LNCAP (cell line): ENCODE data around the gene PET100.

ENCODE experiments used
- TF ChIP-seq, protein P1 (sequence below): fragments of 450-650 bp; IDR thresholded peaks from 2 replicates; pipeline ENCODE4 v1.5.1; 2017; ENCODE audit warnings: mild to moderate bottlenecking

PET100 gene

DNA sequence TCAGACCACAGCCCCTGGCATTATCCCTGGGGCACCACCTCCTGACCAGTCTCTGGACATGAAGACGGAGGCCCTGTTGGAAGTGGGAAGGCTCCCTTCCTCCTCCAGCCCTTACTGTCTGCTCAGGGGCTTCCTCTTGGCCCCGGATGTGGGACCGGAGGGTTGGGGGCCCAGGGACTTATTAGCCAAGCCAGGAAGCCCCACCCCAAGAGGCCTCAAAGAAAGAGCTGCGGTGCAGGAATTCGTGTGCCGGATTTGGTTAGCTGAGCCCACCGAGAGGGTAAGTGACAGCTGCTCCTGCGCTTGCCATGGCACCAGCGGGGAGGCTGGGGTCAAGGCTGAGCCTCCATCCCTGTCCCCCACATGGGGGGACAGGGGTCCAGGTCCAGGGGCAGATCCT lies 39.2 kb downstream of the PET100 start, which contains the start of gene RETN:
TSS of gene RETN (plus strand) at position 208 of the 400 bp plus-strand sequence. CDS start 278 bp downstream, outside the sequence.
- TF ChIP-seq, protein P1, sequence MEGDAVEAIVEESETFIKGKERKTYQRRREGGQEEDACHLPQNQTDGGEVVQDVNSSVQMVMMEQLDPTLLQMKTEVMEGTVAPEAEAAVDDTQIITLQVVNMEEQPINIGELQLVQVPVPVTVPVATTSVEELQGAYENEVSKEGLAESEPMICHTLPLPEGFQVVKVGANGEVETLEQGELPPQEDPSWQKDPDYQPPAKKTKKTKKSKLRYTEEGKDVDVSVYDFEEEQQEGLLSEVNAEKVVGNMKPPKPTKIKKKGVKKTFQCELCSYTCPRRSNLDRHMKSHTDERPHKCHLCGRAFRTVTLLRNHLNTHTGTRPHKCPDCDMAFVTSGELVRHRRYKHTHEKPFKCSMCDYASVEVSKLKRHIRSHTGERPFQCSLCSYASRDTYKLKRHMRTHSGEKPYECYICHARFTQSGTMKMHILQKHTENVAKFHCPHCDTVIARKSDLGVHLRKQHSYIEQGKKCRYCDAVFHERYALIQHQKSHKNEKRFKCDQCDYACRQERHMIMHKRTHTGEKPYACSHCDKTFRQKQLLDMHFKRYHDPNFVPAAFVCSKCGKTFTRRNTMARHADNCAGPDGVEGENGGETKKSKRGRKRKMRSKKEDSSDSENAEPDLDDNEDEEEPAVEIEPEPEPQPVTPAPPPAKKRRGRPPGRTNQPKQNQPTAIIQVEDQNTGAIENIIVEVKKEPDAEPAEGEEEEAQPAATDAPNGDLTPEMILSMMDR = no peak

DNA sequence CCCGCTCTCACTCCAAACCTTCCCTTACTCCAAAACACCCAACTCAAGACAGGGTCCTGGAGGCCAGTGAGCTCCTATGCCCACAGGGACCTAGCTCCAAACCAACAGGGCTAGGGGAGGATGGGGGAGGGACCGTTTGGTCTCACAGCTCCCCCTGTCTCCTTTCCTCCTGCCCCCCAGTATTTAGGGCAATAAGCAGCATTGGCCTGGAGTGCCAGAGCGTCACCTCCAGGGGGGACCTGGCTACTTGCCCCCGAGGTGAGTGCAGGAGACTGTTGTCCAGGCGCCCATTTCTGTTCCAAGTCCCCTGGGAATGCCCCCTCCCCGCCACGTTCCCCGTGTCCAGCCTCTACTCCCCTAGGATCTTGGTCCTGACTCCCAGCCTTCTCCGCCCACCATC lies 40.0 kb downstream of the PET100 start:
- TF ChIP-seq, protein P1 = no peak

DNA sequence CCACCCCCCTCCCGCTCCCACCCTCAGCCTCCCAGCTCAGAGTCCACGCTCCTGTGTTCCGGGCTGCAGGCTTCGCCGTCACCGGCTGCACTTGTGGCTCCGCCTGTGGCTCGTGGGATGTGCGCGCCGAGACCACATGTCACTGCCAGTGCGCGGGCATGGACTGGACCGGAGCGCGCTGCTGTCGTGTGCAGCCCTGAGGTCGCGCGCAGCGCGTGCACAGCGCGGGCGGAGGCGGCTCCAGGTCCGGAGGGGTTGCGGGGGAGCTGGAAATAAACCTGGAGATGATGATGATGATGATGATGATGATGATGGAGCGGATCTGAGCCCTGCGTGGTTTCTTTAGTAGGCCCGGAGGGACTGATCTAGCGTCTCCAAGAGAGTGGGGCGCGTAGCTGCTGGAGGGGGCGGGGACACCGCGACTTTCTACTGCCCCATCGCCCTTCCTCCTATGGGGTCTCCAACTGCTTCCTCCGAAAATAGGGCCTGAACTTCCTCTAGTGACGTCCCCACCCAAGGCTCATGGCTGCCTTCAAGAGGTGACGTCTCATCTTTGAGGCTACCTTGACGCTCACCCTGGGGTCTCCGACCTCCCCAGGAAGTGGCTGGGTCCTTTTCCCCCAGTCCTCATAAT lies 40.7 kb downstream of the PET100 start:
- TF ChIP-seq, protein P1 = no peak

DNA sequence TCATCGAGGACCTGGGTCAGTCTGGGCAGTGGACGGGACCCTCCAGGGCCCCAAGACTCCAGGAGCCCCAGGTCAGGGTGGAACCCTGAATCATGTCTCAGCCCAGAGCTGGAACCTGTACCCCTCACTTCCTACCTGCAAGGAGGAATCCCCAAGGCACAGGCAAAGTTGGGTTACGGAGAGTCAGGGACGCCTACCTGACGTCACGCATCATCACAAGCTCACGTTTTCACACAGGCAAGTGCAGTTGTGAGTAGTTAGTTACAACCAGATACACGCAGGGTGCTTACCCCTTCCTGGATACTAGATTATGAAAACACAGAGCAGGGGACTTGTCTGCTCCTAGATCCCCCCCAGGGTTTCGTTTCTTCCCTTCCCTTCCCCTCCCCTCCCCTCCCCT lies 41.2 kb downstream of the PET100 start:
- TF ChIP-seq, protein P1 = no peak

- TF ChIP-seq, protein P1 = no peak
These were observed 42.9 kb downstream of the PET100 start for GRCh38 chr19:7672522-7672921.

DNA sequence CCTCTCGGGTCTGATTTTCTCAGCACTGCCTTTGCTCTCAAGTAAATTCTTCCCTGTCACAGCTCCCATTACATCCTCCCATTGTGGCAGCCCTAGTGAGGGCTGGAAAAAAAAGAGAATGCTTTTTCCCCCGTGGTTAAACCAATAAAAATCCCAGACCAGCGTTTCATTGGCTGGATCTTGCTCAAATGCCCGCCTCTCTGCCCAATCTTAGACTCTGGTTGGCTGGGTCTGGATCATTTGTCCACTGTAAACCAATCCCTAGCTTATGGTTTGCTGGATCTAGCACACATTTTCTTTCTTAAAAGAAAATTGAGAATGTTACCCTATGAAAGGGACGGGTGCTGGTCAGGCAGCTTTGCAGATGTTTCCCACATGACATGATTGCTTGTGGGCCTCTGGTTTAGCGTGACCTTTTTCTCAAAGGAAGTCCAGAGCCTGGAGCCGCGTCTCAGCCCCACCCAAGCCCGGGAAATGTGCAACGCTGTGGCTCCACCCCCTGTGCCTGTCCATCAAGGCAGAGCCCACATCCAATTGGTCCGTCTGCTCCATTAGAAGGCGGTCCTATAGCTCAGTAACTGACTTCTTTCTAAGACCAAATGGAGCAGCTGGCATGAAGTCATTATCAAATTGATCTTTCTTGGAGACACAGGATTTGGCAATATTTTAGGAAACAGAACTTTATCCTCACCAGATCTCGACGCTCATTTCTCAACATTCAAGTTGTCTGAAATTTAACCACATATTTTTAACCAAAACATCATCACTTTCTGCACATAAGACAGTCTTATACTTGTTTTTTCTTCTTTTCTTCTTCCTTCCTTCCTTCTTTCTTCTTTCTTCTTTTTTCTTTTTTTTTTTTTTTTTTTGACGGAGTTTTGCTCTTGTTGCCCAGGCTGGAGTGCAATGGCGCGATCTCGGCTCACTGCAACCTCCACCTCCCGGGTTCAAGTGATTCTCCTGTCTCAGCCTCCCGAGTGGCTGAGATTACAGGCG lies 44.7 kb downstream of the PET100 start:
- TF ChIP-seq, protein P1 = no peak

DNA sequence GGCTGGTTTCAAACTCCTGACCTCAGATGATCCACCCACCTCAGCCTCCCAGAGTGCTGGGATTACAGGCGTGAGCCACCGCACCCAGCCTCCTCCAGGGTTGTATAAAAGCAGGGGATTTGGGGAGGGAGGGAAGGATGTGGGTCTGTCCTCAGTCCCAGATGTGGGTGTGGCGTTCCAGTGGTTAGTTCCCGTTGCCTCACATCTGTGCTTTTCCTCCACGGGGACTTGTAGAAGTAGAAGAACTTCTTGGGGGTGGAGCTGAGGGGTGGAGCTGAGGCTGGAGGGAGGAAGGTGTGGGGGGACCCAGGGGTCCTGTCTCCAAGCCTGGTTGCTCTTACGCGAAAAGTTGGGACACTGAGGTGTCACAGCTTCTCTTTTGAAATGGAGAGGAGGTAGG lies 46.8 kb downstream of the PET100 start:
- TF ChIP-seq, protein P1 = no peak
